ENCODE results near the gene DMAC2L. TPM values are rescaled to one million over a fixed set of nuclear protein-coding genes. Genes with fewer than 3 reads are reported as not detected.
"Not testable (repeated sequence)": the region's sequence is repeated elsewhere in the genome, so short reads cannot be mapped to it uniquely, and the experiment has no call there.

The DMAC2L gene
- total RNA-seq, 6 experiments from 2014 or later: 10.6 to 14.5 (median 12.1) TPM

GRCh38 chr14:50360093-50360492 lies 48.0 kb downstream of the DMAC2L start:
- TF ChIP-seq CTCF (IDR thresholded peaks at IDR 0.05): no peak
- DNase-seq: no peak
- Mint-ChIP-seq H3K27ac (no peak overlapping the region), H3K4me3 (no peak overlapping the region), H3K27me3 (ENCODE audit: insufficient read depth) (no peaks in the 10 kb centered on the region), H3K4me1 (ENCODE audit: low read depth) (peaks cover 12% of the 10 kb centered on the region), H3K36me3 (ENCODE audit: low read depth) (peaks cover 18% of the 10 kb centered on the region), H3K9me3 (no peaks in the 10 kb centered on the region)

- H3K27ac Mint-ChIP-seq: no peak overlapping the region
- H3K9me3 Mint-ChIP-seq: no peaks in the 10 kb centered on the region
- H3K36me3 Mint-ChIP-seq (ENCODE audit: low read depth): peaks cover 18% of the 10 kb centered on the region
- no peaks in the 10 kb centered on the region for H3K27me3 Mint-ChIP-seq (ENCODE audit: insufficient read depth)
- TF ChIP-seq CTCF (IDR thresholded peaks at IDR 0.05): no peak
- no peak for DNase-seq
- H3K4me3 Mint-ChIP-seq: no peak overlapping the region
- peaks cover 17% of the 10 kb centered on the region for H3K4me1 Mint-ChIP-seq (ENCODE audit: low read depth)
These were observed 48.7 kb downstream of the DMAC2L start for GRCh38 chr14:50360851-50361250.

GRCh38 chr14:50361473-50362403 lies 49.6 kb downstream of the DMAC2L start:
- not testable (repeated sequence) for H3K36me3 Mint-ChIP-seq (ENCODE audit: low read depth); H3K27ac Mint-ChIP-seq; DNase-seq; H3K9me3 Mint-ChIP-seq; H3K27me3 Mint-ChIP-seq (ENCODE audit: insufficient read depth); H3K4me3 Mint-ChIP-seq
- peaks cover 26% of the 10 kb centered on the region for H3K4me1 Mint-ChIP-seq (ENCODE audit: low read depth)

- TF ChIP-seq CTCF (IDR thresholded peaks at IDR 0.05): no peak
- Mint-ChIP-seq H3K9me3 (no peaks in the 10 kb centered on the region), H3K27me3 (ENCODE audit: insufficient read depth) (no peaks in the 10 kb centered on the region), H3K4me3 (peak overlapping the region; percentile 4), H3K27ac (peak overlapping the region; percentile 8; the same call in 1 of the 2 replicates), H3K36me3 (ENCODE audit: low read depth) (peaks cover 9% of the 10 kb centered on the region), H3K4me1 (ENCODE audit: low read depth) (peaks cover 27% of the 10 kb centered on the region)
- no peak for DNase-seq
These were observed 50.9 kb downstream of the DMAC2L start for GRCh38 chr14:50362764-50363713.

GRCh38 chr14:50363714-50364111 lies 51.6 kb downstream of the DMAC2L start:
- DNase-seq: no peak
- Mint-ChIP-seq H3K4me3 (peak overlapping the region; percentile 4), H3K36me3 (ENCODE audit: low read depth) (peaks cover 9% of the 10 kb centered on the region), H3K27me3 (ENCODE audit: insufficient read depth) (no peaks in the 10 kb centered on the region), H3K9me3 (no peaks in the 10 kb centered on the region), H3K27ac (peak overlapping the region; percentile 8; the same call in 1 of the 2 replicates), H3K4me1 (ENCODE audit: low read depth) (peaks cover 27% of the 10 kb centered on the region)
- no peak for TF ChIP-seq CTCF (IDR thresholded peaks at IDR 0.05)

All from HFFc6 (cell line).